HG03060 (cell line): ENCODE data around the gene ZNF597.

ENCODE experiments used
- ATAC-seq: cut with Tn5 transposase; IDR thresholded peaks from one replicate; pipeline ENCODE4 v1.9.1; 2021; ENCODE audit warnings: low read depth, moderate number of reproducible peaks; ENCODE audit not compliant: unreplicated experiment

Gene ZNF597

GRCh38 chr16:3443108-3444031 lies at the start of gene ZNF597, which contains the start of gene NAA60:
TSS of gene ZNF597 (minus strand) at chr16:3443504. CDS start at chr16:3443153, 351 bp downstream.
TSS of gene NAA60 (plus strand) at chr16:3443680. CDS start at chr16:3476228, 32,548 bp downstream.
- peak; percentile 65 for ATAC-seq

- no peak for ATAC-seq
Observed at GRCh38 chr16:3492356-3492755, 49.1 kb upstream of the ZNF597 start.

- no peak for ATAC-seq
Observed at GRCh38 chr16:3490911-3491629, 47.8 kb upstream of the ZNF597 start.

GRCh38 chr16:3488801-3489200 lies 45.5 kb upstream of the ZNF597 start:
- ATAC-seq = no peak

- no peak for ATAC-seq
Observed at GRCh38 chr16:3487521-3488410, 44.5 kb upstream of the ZNF597 start.

- no peak for ATAC-seq
Observed at GRCh38 chr16:3486506-3487215, 43.4 kb upstream of the ZNF597 start.

- ATAC-seq = no peak
Observed at GRCh38 chr16:3485821-3486505, 42.7 kb upstream of the ZNF597 start.

- ATAC-seq = no peak
Observed at GRCh38 chr16:3485097-3485745, 41.9 kb upstream of the ZNF597 start.

GRCh38 chr16:3484318-3485096 lies 41.2 kb upstream of the ZNF597 start:
- no peak for ATAC-seq

- ATAC-seq = no peak
Observed at GRCh38 chr16:3482659-3483241, 39.4 kb upstream of the ZNF597 start.

GRCh38 chr16:3481696-3482658 lies 38.7 kb upstream of the ZNF597 start:
- ATAC-seq = no peak

- ATAC-seq = no peak
Observed at GRCh38 chr16:3480901-3481695, 37.8 kb upstream of the ZNF597 start.

GRCh38 chr16:3479654-3480216 lies 36.4 kb upstream of the ZNF597 start:
- ATAC-seq = no peak

GRCh38 chr16:3478242-3478925 lies 35.1 kb upstream of the ZNF597 start:
- no peak for ATAC-seq

GRCh38 chr16:3476409-3476808 lies 33.1 kb upstream of the ZNF597 start:
- no peak for ATAC-seq
